ENCODE results near the gene NT5M.

NT5M gene

DNA sequence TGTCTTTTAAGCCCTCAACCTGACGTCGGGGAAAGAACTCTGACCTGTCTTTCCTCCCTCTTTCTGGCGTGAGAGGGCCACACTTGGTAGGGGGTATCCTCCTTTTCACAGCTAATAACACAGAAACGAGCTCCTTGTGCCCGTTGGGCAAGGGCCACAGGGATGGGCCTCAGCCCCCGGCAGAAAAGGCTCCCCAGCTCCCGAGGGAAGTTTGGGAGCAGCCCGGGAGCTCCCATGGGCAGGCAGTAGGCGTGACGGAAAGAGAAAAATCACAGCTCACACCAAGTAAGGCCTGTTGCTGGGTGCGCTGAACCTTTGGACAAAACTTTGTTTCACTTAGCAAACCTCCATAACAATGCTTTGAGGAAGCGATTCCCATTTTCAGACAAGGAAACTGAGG lies 90.8 kb downstream of the NT5M start:
- TF ChIP-seq, protein P1, sequence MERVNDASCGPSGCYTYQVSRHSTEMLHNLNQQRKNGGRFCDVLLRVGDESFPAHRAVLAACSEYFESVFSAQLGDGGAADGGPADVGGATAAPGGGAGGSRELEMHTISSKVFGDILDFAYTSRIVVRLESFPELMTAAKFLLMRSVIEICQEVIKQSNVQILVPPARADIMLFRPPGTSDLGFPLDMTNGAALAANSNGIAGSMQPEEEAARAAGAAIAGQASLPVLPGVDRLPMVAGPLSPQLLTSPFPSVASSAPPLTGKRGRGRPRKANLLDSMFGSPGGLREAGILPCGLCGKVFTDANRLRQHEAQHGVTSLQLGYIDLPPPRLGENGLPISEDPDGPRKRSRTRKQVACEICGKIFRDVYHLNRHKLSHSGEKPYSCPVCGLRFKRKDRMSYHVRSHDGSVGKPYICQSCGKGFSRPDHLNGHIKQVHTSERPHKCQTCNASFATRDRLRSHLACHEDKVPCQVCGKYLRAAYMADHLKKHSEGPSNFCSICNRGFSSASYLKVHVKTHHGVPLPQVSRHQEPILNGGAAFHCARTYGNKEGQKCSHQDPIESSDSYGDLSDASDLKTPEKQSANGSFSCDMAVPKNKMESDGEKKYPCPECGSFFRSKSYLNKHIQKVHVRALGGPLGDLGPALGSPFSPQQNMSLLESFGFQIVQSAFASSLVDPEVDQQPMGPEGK (CRISPR knock-in tag; IDR thresholded peaks at IDR 0.05; ENCODE audit: borderline replicate concordance) = no peak
- TF ChIP-seq ZNF565 (CRISPR knock-in tag; conservative IDR thresholded peaks at IDR 0.05; ENCODE audit: low read depth) (no peak), ZNF8 (CRISPR knock-in tag; IDR thresholded peaks at IDR 0.05) (no peak), ZFP3 (CRISPR knock-in tag; IDR thresholded peaks at IDR 0.05) (no peak), POU6F1 (CRISPR knock-in tag; IDR thresholded peaks at IDR 0.05; ENCODE audit: borderline replicate concordance, low read depth) (no peak), ZNF70 (CRISPR knock-in tag; IDR thresholded peaks at IDR 0.05) (no peak), TCF4 (CRISPR knock-in tag; IDR thresholded peaks at IDR 0.05; ENCODE audit: borderline replicate concordance) (no peak), BACH2 (CRISPR knock-in tag; IDR thresholded peaks at IDR 0.05; ENCODE audit: borderline replicate concordance) (no peak), SNAI2 (CRISPR knock-in tag; IDR thresholded peaks at IDR 0.05) (no peak), ARNTL (CRISPR knock-in tag; IDR thresholded peaks at IDR 0.05; ENCODE audit: borderline replicate concordance, low read depth) (no peak)
- TF ChIP-seq, protein P2, sequence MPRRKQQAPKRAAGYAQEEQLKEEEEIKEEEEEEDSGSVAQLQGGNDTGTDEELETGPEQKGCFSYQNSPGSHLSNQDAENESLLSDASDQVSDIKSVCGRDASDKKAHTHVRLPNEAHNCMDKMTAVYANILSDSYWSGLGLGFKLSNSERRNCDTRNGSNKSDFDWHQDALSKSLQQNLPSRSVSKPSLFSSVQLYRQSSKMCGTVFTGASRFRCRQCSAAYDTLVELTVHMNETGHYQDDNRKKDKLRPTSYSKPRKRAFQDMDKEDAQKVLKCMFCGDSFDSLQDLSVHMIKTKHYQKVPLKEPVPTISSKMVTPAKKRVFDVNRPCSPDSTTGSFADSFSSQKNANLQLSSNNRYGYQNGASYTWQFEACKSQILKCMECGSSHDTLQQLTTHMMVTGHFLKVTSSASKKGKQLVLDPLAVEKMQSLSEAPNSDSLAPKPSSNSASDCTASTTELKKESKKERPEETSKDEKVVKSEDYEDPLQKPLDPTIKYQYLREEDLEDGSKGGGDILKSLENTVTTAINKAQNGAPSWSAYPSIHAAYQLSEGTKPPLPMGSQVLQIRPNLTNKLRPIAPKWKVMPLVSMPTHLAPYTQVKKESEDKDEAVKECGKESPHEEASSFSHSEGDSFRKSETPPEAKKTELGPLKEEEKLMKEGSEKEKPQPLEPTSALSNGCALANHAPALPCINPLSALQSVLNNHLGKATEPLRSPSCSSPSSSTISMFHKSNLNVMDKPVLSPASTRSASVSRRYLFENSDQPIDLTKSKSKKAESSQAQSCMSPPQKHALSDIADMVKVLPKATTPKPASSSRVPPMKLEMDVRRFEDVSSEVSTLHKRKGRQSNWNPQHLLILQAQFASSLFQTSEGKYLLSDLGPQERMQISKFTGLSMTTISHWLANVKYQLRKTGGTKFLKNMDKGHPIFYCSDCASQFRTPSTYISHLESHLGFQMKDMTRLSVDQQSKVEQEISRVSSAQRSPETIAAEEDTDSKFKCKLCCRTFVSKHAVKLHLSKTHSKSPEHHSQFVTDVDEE (CRISPR knock-in tag; IDR thresholded peaks at IDR 0.05) = no peak
- TF ChIP-seq, protein P3, sequence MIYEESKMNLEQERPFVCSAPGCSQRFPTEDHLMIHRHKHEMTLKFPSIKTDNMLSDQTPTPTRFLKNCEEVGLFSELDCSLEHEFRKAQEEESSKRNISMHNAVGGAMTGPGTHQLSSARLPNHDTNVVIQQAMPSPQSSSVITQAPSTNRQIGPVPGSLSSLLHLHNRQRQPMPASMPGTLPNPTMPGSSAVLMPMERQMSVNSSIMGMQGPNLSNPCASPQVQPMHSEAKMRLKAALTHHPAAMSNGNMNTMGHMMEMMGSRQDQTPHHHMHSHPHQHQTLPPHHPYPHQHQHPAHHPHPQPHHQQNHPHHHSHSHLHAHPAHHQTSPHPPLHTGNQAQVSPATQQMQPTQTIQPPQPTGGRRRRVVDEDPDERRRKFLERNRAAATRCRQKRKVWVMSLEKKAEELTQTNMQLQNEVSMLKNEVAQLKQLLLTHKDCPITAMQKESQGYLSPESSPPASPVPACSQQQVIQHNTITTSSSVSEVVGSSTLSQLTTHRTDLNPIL (CRISPR knock-in tag; IDR thresholded peaks at IDR 0.05; ENCODE audit: low read depth) = no peak
- no peak for ATAC-seq

DNA sequence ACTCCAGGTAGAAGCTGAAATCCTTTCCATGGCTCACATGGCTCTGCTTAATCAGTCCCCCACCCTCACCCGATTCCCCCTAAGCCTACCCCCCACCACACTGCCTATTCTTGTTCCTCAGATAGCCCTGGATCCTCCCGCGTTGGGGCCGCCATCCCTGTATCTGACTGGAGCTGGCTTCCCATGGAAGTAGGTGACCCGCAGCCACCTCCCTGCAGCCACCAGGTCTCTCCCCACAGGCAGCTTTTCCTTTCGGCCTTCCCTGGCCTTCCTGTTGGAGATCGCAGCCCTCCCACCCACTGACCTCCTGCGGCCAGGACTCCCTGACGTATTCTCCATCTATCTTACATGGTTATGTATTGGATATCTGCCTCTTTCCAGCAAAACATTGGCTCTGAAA lies 91.3 kb downstream of the NT5M start:
- no peak for ATAC-seq
- TF ChIP-seq POU6F1 (CRISPR knock-in tag; IDR thresholded peaks at IDR 0.05; ENCODE audit: borderline replicate concordance, low read depth) (no peak), ZNF70 (CRISPR knock-in tag; IDR thresholded peaks at IDR 0.05) (no peak), ZNF565 (CRISPR knock-in tag; conservative IDR thresholded peaks at IDR 0.05; ENCODE audit: low read depth) (no peak)
- TF ChIP-seq, protein P4, sequence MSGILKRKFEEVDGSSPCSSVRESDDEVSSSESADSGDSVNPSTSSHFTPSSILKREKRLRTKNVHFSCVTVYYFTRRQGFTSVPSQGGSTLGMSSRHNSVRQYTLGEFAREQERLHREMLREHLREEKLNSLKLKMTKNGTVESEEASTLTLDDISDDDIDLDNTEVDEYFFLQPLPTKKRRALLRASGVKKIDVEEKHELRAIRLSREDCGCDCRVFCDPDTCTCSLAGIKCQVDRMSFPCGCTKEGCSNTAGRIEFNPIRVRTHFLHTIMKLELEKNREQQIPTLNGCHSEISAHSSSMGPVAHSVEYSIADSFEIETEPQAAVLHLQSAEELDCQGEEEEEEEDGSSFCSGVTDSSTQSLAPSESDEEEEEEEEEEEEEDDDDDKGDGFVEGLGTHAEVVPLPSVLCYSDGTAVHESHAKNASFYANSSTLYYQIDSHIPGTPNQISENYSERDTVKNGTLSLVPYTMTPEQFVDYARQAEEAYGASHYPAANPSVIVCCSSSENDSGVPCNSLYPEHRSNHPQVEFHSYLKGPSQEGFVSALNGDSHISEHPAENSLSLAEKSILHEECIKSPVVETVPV (CRISPR knock-in tag; IDR thresholded peaks at IDR 0.05) = no peak

- no peak for ATAC-seq
Measured at GRCh38 chr17:17395246-17395802, 92.2 kb downstream of the NT5M start.

More at GRCh38 chr17:17395246-17395802, 92.2 kb downstream of the NT5M start:
- TF ChIP-seq, protein P3 (CRISPR knock-in tag; IDR thresholded peaks at IDR 0.05; ENCODE audit: low read depth) = no peak
- TF ChIP-seq TCF4 (CRISPR knock-in tag; IDR thresholded peaks at IDR 0.05; ENCODE audit: borderline replicate concordance) (no peak), PPARA (CRISPR knock-in tag; IDR thresholded peaks at IDR 0.05; ENCODE audit: borderline replicate concordance) (no peak), SNAI2 (CRISPR knock-in tag; IDR thresholded peaks at IDR 0.05) (no peak), BACH2 (CRISPR knock-in tag; IDR thresholded peaks at IDR 0.05; ENCODE audit: borderline replicate concordance) (no peak), ZNF565 (CRISPR knock-in tag; conservative IDR thresholded peaks at IDR 0.05; ENCODE audit: low read depth) (no peak), ZNF70 (CRISPR knock-in tag; IDR thresholded peaks at IDR 0.05) (no peak), RARB (CRISPR knock-in tag; IDR thresholded peaks at IDR 0.05) (no peak), ZFP3 (CRISPR knock-in tag; IDR thresholded peaks at IDR 0.05) (no peak), TOX (CRISPR knock-in tag; IDR thresholded peaks at IDR 0.05; ENCODE audit: borderline replicate concordance) (no peak), ARNTL (CRISPR knock-in tag; IDR thresholded peaks at IDR 0.05; ENCODE audit: borderline replicate concordance, low read depth) (no peak), ZFP30 (CRISPR knock-in tag; IDR thresholded peaks at IDR 0.05) (no peak), ESRRG (CRISPR knock-in tag; IDR thresholded peaks at IDR 0.05) (no peak), POU6F1 (CRISPR knock-in tag; IDR thresholded peaks at IDR 0.05; ENCODE audit: borderline replicate concordance, low read depth) (no peak)

All from SK-N-SH treated with all-trans-retinoic acid at 6 μM for 48 hours (cell line).